Measurements from ENCODE around the gene ATAD3B. TPM values are rescaled to one million over a fixed set of nuclear protein-coding genes. Genes with fewer than 3 reads are reported as not detected.
A peak's percentile ranks its signal among the peaks of the same experiment; 100 is the strongest.
"Not testable (repeated sequence)": the region's sequence is repeated elsewhere in the genome, so short reads cannot be mapped to it uniquely, and the experiment has no call there.

ATAD3B gene
- total RNA-seq, 2 donors from 2014 or later = 15.4 to 30.9 TPM

DNA sequence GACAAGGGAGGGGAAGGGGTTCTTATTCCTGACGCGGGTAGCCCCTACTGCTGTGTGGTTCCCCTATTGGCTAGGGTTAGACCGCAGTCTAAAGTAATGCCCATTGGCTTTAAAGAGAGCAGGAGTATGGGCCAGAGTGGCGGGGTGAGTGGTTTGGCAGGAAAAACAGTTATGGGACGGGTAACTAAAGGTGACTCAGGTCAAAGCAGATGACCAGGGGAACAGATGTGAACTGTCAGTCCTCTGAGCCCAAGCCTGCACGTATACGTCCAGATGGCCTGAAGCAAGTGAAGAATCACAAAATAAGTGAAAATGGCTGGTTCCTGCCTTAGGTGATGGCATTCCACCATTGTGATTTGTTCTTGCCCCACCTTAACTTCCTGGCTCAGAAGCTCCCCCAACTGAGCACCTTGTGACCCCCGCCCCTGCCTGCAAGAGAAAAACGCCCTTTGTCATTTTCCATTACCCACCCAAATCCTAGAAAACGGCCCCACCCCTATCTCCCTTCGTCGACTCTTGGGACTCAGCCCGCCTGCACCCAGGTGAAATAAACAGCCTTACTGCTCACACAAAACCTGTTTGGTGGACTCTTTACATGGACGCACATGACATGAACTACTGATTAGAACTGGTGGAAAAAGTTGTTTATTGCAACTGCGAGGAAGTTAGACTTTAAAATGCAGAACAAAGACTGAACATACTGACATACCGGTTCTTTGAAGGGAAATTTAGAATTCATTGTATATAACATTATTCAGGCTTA, 758 bp upstream of the ATAD3B start:
- Histone ChIP-seq H3K36me3 (no peaks in the 10 kb centered on the region), H3K9me3 (no peaks in the 10 kb centered on the region), H3K4me3 (peak overlapping the region; percentile 97), H3K27me3 (replicated peaks; ENCODE audit: insufficient read depth) (no peaks in the 10 kb centered on the region), H3K27ac (peak overlapping the region; percentile 63 to 64), H3K4me1 (ENCODE audit: control insufficient read depth in 1 of 2, low read depth in 2 of 2) (peaks cover 11 to 13% of the 10 kb centered on the region in 2 donors)
- ATAC-seq (ENCODE audit: insufficient number of reproducible peaks, low FRiP score, low read depth) (no peak), DNase-seq (ENCODE audit: low spot score) (no peak)
- TF ChIP-seq, protein P1, sequence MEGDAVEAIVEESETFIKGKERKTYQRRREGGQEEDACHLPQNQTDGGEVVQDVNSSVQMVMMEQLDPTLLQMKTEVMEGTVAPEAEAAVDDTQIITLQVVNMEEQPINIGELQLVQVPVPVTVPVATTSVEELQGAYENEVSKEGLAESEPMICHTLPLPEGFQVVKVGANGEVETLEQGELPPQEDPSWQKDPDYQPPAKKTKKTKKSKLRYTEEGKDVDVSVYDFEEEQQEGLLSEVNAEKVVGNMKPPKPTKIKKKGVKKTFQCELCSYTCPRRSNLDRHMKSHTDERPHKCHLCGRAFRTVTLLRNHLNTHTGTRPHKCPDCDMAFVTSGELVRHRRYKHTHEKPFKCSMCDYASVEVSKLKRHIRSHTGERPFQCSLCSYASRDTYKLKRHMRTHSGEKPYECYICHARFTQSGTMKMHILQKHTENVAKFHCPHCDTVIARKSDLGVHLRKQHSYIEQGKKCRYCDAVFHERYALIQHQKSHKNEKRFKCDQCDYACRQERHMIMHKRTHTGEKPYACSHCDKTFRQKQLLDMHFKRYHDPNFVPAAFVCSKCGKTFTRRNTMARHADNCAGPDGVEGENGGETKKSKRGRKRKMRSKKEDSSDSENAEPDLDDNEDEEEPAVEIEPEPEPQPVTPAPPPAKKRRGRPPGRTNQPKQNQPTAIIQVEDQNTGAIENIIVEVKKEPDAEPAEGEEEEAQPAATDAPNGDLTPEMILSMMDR (IDR thresholded peaks at IDR 0.05) = no peak

DNA sequence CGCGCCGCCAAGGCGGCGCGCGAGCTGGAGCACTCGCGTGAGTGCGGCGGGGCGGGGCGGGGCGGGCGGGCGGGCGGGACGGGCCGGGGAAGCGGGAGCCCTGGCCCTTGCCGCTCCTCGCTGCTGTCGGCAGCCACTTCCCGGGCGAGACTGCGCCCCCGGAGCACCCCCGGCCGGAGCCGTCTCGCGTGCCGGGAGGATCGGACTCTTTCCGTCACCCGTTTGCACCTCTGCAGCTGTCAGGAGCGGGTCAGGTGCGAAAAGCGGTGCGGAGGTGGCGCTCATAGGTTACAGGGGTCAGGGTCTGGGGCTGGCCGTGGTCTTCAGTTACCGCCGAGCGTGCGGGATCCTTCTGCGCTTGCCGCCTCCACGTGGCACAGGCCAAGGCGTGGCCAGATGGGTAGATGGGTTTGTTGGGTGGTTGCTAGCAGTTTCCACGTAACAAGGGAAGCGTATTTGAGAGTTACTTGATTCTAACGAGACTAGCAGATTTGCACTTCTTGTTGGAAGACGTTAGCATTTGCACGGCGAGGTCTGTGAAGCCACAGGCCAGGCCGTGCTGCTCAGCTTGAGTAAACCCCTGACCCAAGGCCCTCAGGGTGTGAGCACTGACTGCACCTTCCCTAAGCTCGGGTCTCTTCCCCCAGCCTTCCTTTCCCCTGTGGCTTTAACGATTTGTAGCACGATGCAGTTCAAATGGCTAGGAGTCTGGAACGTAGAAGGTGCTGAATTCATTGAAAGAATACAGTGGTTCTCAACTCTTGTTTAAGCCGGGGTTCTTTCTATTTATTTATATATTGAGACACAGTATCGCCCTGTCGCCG, 700 bp downstream of the ATAD3B start:
- peaks cover 11 to 13% of the 10 kb centered on the region in 2 donors for H3K4me1 ChIP-seq (ENCODE audit: control insufficient read depth in 1 of 2, low read depth in 2 of 2)
- not testable (repeated sequence) for H3K36me3 ChIP-seq; H3K9me3 ChIP-seq; H3K27me3 ChIP-seq (replicated peaks; ENCODE audit: insufficient read depth); ATAC-seq (ENCODE audit: insufficient number of reproducible peaks, low FRiP score, low read depth); DNase-seq (ENCODE audit: low spot score); H3K27ac ChIP-seq
- peak overlapping the region; percentile 97 for H3K4me3 ChIP-seq

DNA sequence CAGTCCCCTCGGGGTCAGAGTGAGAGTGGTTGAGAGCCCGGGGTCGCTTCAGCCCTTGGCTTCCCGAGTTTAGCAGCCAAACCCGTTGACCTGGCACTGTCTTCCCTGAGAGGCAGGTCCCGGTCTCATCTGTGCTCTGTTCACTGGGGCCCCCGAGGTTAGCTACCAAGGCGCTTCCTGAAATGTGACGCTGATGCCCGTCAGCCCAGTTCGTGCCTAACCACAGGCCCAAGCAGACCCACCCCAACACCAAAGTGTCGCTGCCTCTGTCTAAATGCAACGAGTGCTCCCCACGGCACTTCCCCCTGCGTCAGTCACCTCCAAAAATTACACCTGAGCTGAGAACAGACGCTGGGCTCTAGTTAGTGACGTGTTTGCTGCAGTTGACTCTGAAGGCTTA, 4.4 kb downstream of the ATAD3B start:
- H3K4me3 ChIP-seq; ATAC-seq (ENCODE audit: insufficient number of reproducible peaks, low FRiP score, low read depth); H3K27me3 ChIP-seq (replicated peaks; ENCODE audit: insufficient read depth); H3K9me3 ChIP-seq; H3K4me1 ChIP-seq (ENCODE audit: control insufficient read depth in 1 of 2, low read depth in 2 of 2); H3K27ac ChIP-seq; DNase-seq (ENCODE audit: low spot score): not testable (repeated sequence)
- H3K36me3 ChIP-seq = peaks cover 15% of the 10 kb centered on the region

DNA sequence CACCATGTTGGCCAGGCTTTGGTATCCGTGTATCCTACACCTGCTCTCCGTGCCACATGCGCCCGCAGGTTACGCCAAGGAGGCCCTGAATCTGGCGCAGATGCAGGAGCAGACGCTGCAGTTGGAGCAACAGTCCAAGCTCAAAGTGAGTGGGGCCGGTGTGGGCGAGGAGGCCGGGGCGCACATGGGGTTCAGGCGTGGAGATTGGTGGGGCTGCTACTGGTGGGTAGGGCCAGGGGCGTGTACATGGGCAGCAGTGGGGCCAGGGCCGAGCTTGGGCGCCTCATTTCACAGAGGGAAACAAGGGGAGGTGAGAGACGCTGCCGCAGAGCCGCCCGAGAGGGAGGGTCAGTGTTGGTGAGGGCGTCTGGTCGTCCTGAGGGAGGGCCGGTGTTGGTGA, 5.6 kb downstream of the ATAD3B start:
- ATAC-seq (ENCODE audit: insufficient number of reproducible peaks, low FRiP score, low read depth) (no peak), DNase-seq (ENCODE audit: low spot score) (no peak)
- TF ChIP-seq, protein P1 (IDR thresholded peaks at IDR 0.05) = no peak

DNA sequence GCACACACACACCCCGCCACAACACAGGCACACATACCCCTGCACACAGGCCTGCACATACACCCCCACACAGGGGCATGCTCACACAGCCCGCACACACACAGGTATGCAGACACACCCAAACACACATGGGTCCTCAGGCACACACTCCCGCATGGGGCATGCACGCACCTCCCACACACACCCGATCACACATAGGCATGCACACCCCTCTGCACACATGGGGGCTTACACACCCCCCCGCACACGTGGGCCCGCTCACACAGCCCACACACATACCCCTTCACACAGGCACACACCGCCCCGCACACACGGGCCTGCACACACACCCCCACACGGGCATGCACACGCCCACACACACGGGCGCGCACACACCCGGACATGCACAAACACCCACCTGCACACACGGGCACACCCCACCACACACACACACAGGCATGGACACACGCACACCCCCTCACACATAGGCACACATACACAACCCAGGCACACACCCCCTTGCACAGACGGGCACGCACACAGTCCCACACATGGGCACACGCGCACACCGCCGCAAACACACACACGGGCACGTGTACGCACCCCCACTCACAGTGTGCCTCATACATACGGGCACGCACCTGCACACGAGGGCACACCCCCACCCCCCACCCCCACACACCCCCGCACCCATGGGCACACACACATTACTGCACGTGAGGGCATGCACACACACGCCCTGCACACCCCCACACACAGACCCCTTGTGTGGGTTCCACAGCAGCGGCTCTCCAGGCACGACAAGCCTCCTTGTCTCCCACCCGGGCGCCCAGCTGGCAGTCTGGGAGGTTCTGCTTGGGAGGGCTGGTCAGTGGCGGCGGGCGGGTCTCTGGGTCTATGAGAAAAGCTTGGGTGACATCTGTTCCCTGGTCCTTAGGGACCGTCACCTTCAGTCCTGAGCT, 8.3 kb downstream of the ATAD3B start:
- no peak for ATAC-seq (ENCODE audit: insufficient number of reproducible peaks, low FRiP score, low read depth)

More for the DNA sequence above, 5.6 kb downstream of the ATAD3B start:
- H3K9me3 ChIP-seq = no peaks in the 10 kb centered on the region
- no peaks in the 10 kb centered on the region for H3K27me3 ChIP-seq (replicated peaks; ENCODE audit: insufficient read depth)
- H3K4me1 ChIP-seq (ENCODE audit: control insufficient read depth in 1 of 2, low read depth in 2 of 2) = peaks cover 5 to 8% of the 10 kb centered on the region in 2 donors
- H3K27ac ChIP-seq = no peak overlapping the region
- H3K36me3 ChIP-seq = peaks cover 15% of the 10 kb centered on the region
- no peak overlapping the region for H3K4me3 ChIP-seq

DNA sequence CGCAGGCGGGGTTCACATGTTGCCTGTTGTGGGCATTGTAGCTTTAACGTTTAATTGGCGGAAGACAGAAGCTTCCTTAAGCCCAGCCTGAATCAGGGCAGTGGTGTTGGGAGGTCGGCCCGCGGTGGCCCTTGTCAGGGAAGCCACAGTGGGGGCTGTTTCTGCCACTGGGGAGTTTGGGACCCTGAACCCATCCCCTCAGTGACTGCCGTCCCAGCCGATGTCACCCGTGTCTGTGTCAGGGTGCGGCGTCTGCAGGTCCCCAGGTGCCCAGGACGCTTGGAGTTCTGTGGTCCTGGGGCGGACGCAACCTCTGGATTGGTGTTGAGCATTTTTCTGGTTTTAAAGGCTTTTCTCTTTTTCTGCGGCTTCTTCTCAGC, 8.9 kb downstream of the ATAD3B start:
- H3K9me3 ChIP-seq; DNase-seq (ENCODE audit: low spot score); H3K4me1 ChIP-seq (ENCODE audit: control insufficient read depth in 1 of 2, low read depth in 2 of 2); H3K27ac ChIP-seq; ATAC-seq (ENCODE audit: insufficient number of reproducible peaks, low FRiP score, low read depth); H3K4me3 ChIP-seq; H3K27me3 ChIP-seq (replicated peaks; ENCODE audit: insufficient read depth): not testable (repeated sequence)
- H3K36me3 ChIP-seq = peaks cover 29% of the 10 kb centered on the region

More for the DNA sequence above, 8.3 kb downstream of the ATAD3B start:
- TF ChIP-seq, protein P1 (IDR thresholded peaks at IDR 0.05) = no peak
- Histone ChIP-seq H3K27me3 (replicated peaks; ENCODE audit: insufficient read depth) (no peaks in the 10 kb centered on the region), H3K9me3 (no peaks in the 10 kb centered on the region), H3K4me1 (ENCODE audit: control insufficient read depth in 1 of 2, low read depth in 2 of 2) (no peaks in the 10 kb centered on the region), H3K4me3 (no peak overlapping the region), H3K27ac (no peak overlapping the region), H3K36me3 (peaks cover 29% of the 10 kb centered on the region)
- DNase-seq (ENCODE audit: low spot score) = no peak

DNA sequence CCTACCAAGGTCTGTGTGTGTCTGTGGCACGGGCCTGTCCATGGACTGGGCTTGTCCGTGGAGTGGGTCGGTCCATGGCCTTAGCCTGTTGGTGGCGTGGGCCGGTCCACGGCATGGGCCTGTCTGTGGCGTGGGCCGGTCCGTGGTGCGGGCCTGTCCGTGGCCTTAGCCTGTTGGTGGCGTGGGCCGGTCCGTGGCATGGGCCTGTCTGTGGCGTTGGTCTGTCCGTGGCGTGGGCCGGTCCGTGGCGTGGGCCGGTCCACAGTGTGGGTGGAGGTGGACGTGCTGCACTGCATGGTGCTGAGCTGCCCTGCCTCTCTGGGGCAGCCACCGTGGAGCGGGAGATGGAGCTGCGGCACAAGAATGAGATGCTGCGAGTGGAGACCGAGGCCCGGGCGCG, 10.2 kb downstream of the ATAD3B start:
- peaks cover 32% of the 10 kb centered on the region for H3K36me3 ChIP-seq
- H3K27me3 ChIP-seq (replicated peaks; ENCODE audit: insufficient read depth); H3K9me3 ChIP-seq; ATAC-seq (ENCODE audit: insufficient number of reproducible peaks, low FRiP score, low read depth); H3K4me3 ChIP-seq; H3K27ac ChIP-seq; DNase-seq (ENCODE audit: low spot score); H3K4me1 ChIP-seq (ENCODE audit: control insufficient read depth in 1 of 2, low read depth in 2 of 2): not testable (repeated sequence)

Measured in thoracic aorta (tissue), 2 donors.